Putamen (tissue), 1 donor: ENCODE data around the gene PHEX.
A peak's percentile ranks its signal among the peaks of the same experiment; 100 is the strongest.
"Not testable (repeated sequence)": the region's sequence is repeated elsewhere in the genome, so short reads cannot be mapped to it uniquely, and the experiment has no call there.

Experiments
- DNase-seq: peaks from one replicate; pipeline ENCODE4 v3.0.0-alpha.2; 2016; ENCODE audit warnings: low spot score

PHEX gene

GRCh38 chrX:22247169-22247568 is 215.0 kb downstream of the PHEX start:
- DNase-seq, result no peak

GRCh38 chrX:22248401-22248800 is 216.3 kb downstream of the PHEX start:
- no peak for DNase-seq

- no peak for DNase-seq
These were observed 217.2 kb downstream of the PHEX start for GRCh38 chrX:22249371-22249770.

- no peak for DNase-seq
These were observed 236.6 kb downstream of the PHEX start for GRCh38 chrX:22268706-22269105.

- no peak for DNase-seq
These were observed 240.5 kb downstream of the PHEX start, which contains the start of gene CBLL2 for GRCh38 chrX:22272613-22273012. Gene CBLL2 (plus strand): TSS chrX:22272913. CDS start chrX:22272992, 79 bp downstream.

- no peak for DNase-seq
These were observed 241.7 kb downstream of the PHEX start for GRCh38 chrX:22273714-22274317.

- DNase-seq, result no peak
These were observed 244.7 kb downstream of the PHEX start for GRCh38 chrX:22276781-22277180.

- no peak for DNase-seq
These were observed 246.2 kb downstream of the PHEX start for GRCh38 chrX:22278375-22278774.

GRCh38 chrX:22289209-22289608 is 257.1 kb downstream of the PHEX start:
- DNase-seq, result not testable (repeated sequence)

- DNase-seq, result no peak
These were observed 264.7 kb downstream of the PHEX start for GRCh38 chrX:22296871-22297270.

GRCh38 chrX:22300130-22300529 is 268.0 kb downstream of the PHEX start:
- peak; percentile 29 for DNase-seq
